ENCODE results near the gene CFAP97.
A peak's percentile ranks its signal among the peaks of the same experiment; 100 is the strongest.

Gene CFAP97

GRCh38 chr4:185113340-185113739 lies 90.5 kb downstream of the CFAP97 start:
- no peak overlapping the region for H3K4me3 ChIP-seq (ENCODE audit: low read length)
- no peak for TF ChIP-seq CTCF (conservative IDR thresholded peaks at IDR 0.05; ENCODE audit: low read depth, low read length)
- DNase-seq (ENCODE audit: low read depth), result no peak

GRCh38 chr4:185112104-185112503 lies 91.7 kb downstream of the CFAP97 start:
- DNase-seq (ENCODE audit: low read depth), result peak; percentile 95
- TF ChIP-seq CTCF (conservative IDR thresholded peaks at IDR 0.05; ENCODE audit: low read depth, low read length), result no peak
- H3K4me3 ChIP-seq (ENCODE audit: low read length), result no peak overlapping the region

GRCh38 chr4:185110375-185110823 lies 93.4 kb downstream of the CFAP97 start:
- TF ChIP-seq CTCF (conservative IDR thresholded peaks at IDR 0.05; ENCODE audit: low read depth, low read length), result no peak
- no peak for DNase-seq (ENCODE audit: low read depth)

GRCh38 chr4:185109736-185110135 lies 94.1 kb downstream of the CFAP97 start:
- no peak for DNase-seq (ENCODE audit: low read depth)
- no peak overlapping the region for H3K4me3 ChIP-seq (ENCODE audit: low read length)
- TF ChIP-seq CTCF (conservative IDR thresholded peaks at IDR 0.05; ENCODE audit: low read depth, low read length), result no peak

More at GRCh38 chr4:185110375-185110823, 93.4 kb downstream of the CFAP97 start:
- H3K4me3 ChIP-seq (ENCODE audit: low read length), result no peak overlapping the region
